NCI-H446 (cell line): Measurements from ENCODE around the gene VPS13D.

Experiments used
- DNase-seq, 2 experiments: peaks; one replicate each; lab custom pipeline; 2025; lab: John Stamatoyannopoulos, UW

VPS13D gene

DNA sequence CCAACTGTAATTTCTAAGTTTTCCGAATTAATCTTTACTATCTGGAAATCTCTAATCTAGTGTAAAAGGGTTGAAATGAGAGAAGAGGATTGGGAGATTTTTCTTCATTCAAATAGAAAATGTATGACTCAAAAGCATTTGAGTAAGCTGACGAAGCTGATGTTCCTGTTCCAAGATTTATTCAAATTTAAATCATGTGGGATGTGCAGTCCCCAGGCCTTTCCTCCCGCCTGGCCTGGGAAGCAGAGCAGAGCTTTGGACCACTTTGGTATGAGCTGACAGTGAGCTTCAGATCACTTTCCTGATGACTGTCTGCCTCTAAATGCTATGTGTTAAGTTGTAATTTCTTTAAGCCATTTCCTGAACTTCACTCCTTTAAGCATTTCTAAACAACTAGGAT, 196.2 kb downstream of the VPS13D start:
- no peak for DNase-seq

- DNase-seq, result no peak
Measured at GRCh38 chr1:12428334-12428733, 198.5 kb downstream of the VPS13D start.

- no peak for DNase-seq
Measured at GRCh38 chr1:12430525-12430924, 200.7 kb downstream of the VPS13D start.

DNA sequence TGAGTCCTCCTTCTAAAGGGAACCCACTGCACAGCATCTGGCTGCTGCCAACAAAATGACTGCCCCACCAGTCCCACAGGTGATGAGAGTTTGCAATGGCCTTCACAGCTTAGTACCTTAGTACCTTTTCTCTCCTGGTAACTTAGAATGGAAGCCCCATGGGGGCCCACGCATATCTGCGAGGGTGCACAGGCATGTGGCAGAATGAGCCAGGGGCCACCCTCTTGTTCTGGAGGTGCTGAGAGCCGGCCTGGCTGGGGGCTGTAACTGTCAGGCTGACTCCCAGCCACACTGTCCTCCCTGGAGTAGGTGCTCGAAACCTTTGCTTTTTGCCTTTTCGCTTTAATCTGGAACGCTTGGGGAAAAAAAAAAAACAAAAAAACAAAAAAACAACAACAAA, 203.1 kb downstream of the VPS13D start:
- no peak for DNase-seq

DNA sequence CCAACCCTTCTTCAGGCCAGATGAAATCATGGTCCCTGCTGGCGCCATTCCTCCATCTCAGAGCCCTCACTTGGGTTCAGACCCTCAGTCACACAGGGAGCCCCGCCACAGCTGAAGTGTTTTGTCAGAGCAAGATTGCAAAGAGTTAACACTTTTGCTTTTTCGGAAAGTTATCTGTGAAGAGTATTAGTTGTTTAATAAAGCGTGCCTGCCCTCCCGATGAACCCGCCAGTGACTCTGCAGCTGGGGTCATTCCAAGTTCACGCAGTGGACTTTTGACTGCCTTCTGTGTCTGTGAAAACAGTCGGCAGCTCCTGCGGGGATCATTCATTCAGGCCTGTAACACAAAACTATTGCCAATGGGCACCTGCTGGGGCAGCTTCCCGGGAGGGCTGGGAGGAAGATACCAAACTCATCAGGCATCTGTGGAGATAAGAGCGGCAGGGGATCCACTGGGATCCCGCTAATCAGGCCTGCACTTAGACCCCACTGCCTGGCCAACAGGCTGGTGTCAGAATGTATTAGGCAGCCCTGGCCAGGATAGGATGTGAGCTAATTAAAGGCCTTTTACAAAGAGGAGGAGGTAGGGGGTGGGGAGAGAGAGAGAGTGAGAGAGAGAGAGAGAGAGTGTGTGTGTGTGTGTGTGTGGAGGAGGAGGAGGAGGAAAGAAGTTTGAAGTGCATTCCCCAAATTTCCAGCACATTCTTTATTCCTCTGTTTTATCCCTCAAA, 203.7 kb downstream of the VPS13D start:
- DNase-seq, result no peak

- no peak for DNase-seq
Measured at GRCh38 chr1:12434174-12434573, 204.3 kb downstream of the VPS13D start.

DNA sequence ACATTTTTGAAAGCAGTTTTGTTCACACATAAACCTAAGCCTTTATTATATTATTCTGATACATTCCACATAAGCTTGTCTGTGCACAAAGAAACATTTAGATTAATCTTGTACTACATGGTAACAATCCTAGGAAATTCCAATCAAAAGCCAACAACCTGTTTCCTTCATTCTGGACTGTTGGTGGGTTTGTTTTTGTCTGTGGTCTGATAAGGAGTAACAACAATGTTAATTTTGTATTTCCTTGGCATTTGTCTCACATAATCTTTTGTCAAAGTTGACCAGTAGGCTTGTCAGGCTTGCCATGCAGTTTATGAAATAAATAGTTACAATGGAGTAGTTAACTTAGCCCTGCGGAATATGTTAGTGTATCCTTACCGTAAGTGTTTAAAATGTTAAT, 204.9 kb downstream of the VPS13D start:
- DNase-seq, result no peak

DNA sequence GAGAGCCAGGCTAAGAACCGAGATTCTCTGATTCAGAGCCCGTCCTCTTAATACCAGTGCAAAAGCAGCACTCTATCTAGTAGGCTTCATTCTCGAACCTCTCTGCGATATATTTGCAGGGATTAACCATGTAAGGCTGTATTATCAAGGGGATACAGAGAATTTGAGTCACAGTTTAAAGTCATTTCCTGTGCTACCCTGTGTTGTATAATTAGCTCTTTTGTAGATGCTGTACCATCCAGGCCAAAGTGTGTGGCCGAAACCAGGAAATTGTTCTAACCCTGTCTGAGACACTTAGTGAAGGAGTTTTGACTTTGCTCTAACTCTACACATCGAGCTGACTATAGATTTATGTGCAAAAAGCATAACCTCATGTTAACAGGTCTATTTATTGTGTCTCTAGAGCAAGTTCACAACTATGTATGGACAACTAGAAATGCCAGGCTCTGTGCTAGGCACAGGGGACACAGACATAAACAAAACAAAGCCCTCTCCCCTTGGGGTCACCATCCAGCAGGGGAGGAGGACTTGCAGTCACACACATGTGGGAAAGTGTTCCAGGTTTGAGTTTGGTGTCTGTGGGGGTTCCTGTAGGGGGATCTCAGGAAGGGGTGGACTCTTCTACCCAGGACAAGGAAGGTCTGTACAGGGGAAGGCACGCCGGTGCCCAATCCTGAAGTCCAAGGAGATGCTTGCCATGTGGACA, 206.0 kb downstream of the VPS13D start:
- no peak for DNase-seq

DNA sequence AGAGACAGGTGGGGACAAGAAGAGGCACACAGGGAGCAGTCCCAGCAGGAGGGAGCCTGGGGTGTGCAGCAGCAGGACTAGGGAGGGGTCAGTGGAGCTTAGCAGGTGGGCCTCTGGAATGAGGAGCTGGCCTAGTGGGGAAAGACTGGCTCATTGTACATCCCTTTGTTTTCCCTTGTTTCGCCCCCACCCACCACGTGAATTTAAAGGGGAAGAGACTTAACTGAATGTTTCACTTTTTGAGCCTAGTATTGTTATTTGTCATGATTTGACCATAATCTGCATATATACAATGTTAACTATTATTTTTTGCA, 206.5 kb downstream of the VPS13D start:
- DNase-seq, result no peak

- DNase-seq, result no peak
Measured at GRCh38 chr1:12436817-12437599, 207.2 kb downstream of the VPS13D start.

- DNase-seq, result no peak
Measured at GRCh38 chr1:12437629-12438028, 207.8 kb downstream of the VPS13D start.

DNA sequence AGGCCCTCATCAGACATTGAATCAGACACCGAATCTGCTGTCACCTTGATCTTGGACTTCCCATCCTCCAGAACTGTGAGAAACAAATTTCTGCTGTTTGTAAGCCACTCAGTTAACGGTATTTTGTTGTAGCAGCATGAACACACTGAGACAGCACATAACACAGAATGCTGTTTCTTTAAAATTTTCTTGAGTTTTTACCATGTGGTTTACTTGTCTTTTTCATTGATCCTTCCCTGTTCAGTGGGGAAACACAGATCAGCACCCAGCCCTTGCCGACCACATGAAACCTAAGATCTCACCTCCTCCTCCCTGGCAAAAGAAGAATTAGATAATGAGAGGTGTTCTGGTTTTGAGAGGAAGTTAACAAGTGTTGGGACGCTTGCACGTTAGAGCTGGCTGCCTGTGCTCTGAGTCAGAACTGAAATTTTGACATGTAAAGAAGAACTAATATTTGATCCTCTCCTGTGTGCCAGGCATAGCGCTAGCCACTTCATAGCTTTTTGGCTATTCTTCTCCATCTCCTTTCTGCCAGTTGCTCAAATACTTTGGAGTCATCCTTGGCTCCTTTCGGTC, 208.6 kb downstream of the VPS13D start:
- no peak for DNase-seq

GRCh38 chr1:12439073-12439472, 209.2 kb downstream of the VPS13D start:
- DNase-seq, result no peak

GRCh38 chr1:12441414-12442105, 211.7 kb downstream of the VPS13D start:
- DNase-seq, result no peak

DNA sequence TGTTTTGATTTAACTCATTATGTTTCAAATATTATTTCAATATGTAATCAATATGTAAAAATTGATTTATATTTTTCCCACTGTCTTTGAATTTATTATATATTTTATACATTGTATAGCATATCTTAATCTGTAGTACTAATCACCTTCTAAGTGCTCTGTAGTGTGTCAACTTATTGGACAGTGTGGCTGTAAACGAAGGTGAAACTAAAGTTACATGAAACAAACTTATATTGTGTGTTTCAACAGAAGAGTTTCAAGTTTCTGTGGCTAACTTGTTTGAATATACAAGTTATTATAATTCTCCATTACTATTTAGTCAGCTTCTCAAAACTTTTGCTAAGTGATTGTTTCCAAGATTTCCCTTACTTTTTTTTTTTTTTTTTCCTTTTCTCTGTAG, 212.4 kb downstream of the VPS13D start:
- no peak for DNase-seq

GRCh38 chr1:12443151-12443550, 213.3 kb downstream of the VPS13D start:
- DNase-seq, result no peak

GRCh38 chr1:12444329-12444841, 214.6 kb downstream of the VPS13D start:
- no peak for DNase-seq

- no peak for DNase-seq
Measured at GRCh38 chr1:12445257-12445656, 215.4 kb downstream of the VPS13D start.

DNA sequence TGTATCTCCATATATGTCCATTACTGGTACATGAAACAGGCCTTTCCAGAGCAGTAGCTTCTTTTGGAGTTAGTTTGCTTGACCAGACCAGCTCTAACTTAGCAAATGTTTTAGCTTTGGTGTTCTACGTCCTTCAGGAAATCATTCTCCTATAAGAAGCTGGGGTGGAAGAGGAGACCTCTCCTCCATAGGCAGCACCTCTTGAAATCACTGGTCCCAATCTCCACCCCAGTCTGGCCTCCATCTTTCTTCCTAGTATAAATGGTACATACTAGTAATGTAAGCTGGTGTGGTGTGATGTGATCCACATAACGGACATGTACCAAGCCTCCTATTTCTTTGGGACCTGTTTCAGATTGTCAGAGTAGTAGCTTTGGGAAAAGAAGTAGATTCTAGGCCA, 216.8 kb downstream of the VPS13D start:
- DNase-seq, result no peak

DNA sequence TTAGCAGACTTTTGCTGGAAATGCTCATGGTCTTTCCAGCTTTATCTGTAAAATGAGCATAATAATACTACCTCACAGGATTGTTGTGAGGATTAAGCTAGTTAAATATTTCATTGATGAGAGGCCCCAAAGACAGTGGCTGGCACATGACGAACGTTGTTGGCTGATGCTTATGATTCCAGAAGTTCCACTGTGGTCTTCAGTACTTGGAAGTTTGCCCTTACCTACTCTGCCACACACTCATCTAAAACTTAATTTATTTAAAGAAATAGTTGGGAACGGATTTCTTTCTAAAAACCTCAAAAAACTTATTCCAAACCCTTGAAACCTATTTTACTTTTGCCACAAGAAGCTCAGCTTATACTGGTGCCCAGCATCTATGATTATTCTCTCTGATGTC, 217.5 kb downstream of the VPS13D start:
- peak in 1 of 2 experiments; percentile 40 for DNase-seq

DNA sequence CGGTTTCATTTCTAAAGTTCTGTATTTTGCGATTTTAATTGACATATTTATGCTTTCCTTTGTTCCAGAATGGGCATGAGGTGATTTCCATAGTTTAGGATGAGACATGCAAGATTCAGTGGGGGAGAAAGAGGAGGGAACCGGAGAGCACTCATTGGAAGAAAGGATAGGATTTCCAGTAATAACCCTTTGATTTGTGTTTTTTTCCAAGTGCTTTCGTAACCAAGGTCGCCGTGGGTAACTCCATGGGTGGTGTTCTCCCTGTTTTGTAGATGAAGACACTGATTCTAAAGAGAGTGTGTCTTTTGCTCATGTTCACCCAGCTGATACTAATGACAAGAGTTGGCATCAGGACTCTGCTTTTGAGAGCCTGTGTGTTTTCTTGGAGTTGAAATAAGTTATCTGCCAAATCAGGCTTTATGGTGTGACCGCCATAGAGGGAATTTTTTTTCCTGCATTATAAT, 218.1 kb downstream of the VPS13D start:
- DNase-seq, result peak; percentile 60 to 69

DNA sequence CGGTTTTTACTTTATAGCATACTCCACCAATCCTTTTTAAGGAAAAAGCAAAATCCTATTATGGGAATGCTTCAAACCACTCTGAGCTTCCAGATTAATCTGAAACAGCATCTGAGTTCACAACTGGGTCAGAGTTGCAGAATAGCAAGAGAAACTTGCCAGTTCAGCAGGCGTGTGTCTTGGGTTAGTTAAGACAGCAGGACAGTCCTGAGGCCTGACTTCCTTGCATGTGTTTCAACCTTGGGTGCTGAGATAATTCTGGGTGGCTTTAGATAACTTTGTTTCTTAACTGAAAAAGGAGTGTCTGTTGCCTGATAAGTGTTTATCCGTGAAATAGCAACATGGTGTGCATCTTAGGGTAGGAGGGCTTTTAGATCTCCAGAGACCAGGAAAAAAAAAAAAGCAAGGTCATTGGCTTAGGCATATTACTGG, 218.9 kb downstream of the VPS13D start:
- DNase-seq, result no peak
